HCT116 (cell line): ENCODE data around the gene MAMSTR. TPM values are rescaled to one million over a fixed set of nuclear protein-coding genes. Genes with fewer than 3 reads are reported as not detected.

ENCODE experiments used
- ATAC-seq: fragments of 200-7000 bp; cut with Tn5 transposase; 2 replicates; pipeline ENCODE4 v1.9.1; 2020; ENCODE audit warnings: mild to moderate bottlenecking, moderate library complexity
- BruUV-seq: library from RNA; stranded (reverse); fragments of 400-500 nt; replicated peaks from 2 replicates; lab custom pipeline; 2021; lab: Mats Ljungman, UMichigan
- CTCF ChIA-PET: fragments of 300-600 bp; sonication (Branson Sonifier 250); formaldehyde crosslinking; loops from one replicate; lab custom pipeline; 2021; ENCODE audit warnings: antibody characterized with exemption; lab: Charles Lee
- POLR2A ChIA-PET: fragments of 300-600, 350-600 bp; sonication (Branson Sonifier 250); formaldehyde crosslinking; loops from one replicate; lab custom pipeline; 2021; ENCODE audit warnings: antibody characterized with exemption; lab: Charles Lee
- RAD21 ChIA-PET, 2 experiments: fragments of 300-600 bp; sonication (Branson Sonifier 250); formaldehyde crosslinking; loops; one replicate each; lab custom pipeline; 2023; ENCODE audit warnings: low total read pairs in 2 of 2; ENCODE audit not compliant: uncharacterized antibody in 2 of 2, unreplicated experiment in 2 of 2, low non-redundant PET in 1 of 2; lab: Charles Lee
- DNase-seq: peaks from one replicate; pipeline ENCODE4 v3.0.0-alpha.2; 2010; ENCODE audit warnings: low read depth, low spot score
- H2AFZ ChIP-seq: fragments of 200-600 bp; shearing (Covaris generic), sonication (generic); 2 replicates; pipeline ENCODE4 v1.6.1; 2017; ENCODE audit warnings: low read depth, mixed run types, mixed read lengths, antibody characterized with exemption, low read length; ENCODE audit not compliant: poor library complexity, severe bottlenecking
- H3K27ac ChIP-seq: 2 replicates; pipeline ENCODE4 v1.5.1; 2012; ENCODE audit warnings: low read depth, low read length
- H3K27me3 ChIP-seq: fragments of 200-600 bp; sonication (generic); 2 replicates; pipeline ENCODE4 v1.6.1; 2016; ENCODE audit warnings: mixed run types, low read length, mixed read lengths; ENCODE audit not compliant: insufficient read depth
- H3K36me3 ChIP-seq, 2 experiments: fragments of 200-500 bp in 1 of 2; fragments of 200-600 bp in 1 of 2; sonication (Bioruptor generic) in 1 of 2; sonication (generic) in 1 of 2; 2 replicates each; pipeline versions ENCODE4 v1.5.1 to v1.6.1; 2014 to 2016; ENCODE audit warnings: low read length in 2 of 2, inconsistent platforms in 1 of 2, mixed read lengths in 1 of 2, mixed run types in 1 of 2; ENCODE audit not compliant: insufficient read depth in 2 of 2, control insufficient read depth in 1 of 2
- H3K4me1 ChIP-seq, 2 experiments: fragments of 200-600 bp in 1 of 2; sonication (generic) in 1 of 2; 2 replicates each; pipeline versions ENCODE4 v1.5.1 to v1.6.1; 2012 to 2017; ENCODE audit warnings: low read length in 2 of 2, inconsistent platforms in 1 of 2, mild to moderate bottlenecking in 1 of 2, mixed read lengths in 1 of 2, mixed run types in 1 of 2, moderate library complexity in 1 of 2; ENCODE audit not compliant: insufficient read depth in 2 of 2, control insufficient read depth in 1 of 2
- H3K4me2 ChIP-seq: fragments of 200-600 bp; sonication (generic); 2 replicates; pipeline ENCODE4 v1.6.1; 2017; ENCODE audit warnings: mixed run types, low read length, mixed read lengths
- H3K4me3 ChIP-seq, 2 experiments: fragments of 200-600 bp in 1 of 2; sonication (generic) in 1 of 2; replicated peaks in 1 of 2; 2 replicates each; pipeline ENCODE4 v1.5.1; 2011 to 2016; ENCODE audit warnings: low read length in 2 of 2, control low read depth in 1 of 2, low read depth in 1 of 2, mild to moderate bottlenecking in 1 of 2, mixed read lengths in 1 of 2, mixed run types in 1 of 2
- H3K79me2 ChIP-seq: fragments of 200-600 bp; sonication (generic); 2 replicates; pipeline ENCODE4 v1.6.1; 2017; ENCODE audit warnings: mild to moderate bottlenecking, mixed run types, low read length, moderate library complexity, mixed read lengths; ENCODE audit not compliant: insufficient read depth
- H3K9ac ChIP-seq: fragments of 200-600 bp; sonication (generic); 2 replicates; pipeline ENCODE4 v1.6.1; 2016; ENCODE audit warnings: low read length, mixed read lengths
- H3K9me2 ChIP-seq: fragments of 200-600 bp; sonication (generic), shearing (Covaris generic); 2 replicates; pipeline ENCODE4 v1.6.1; 2017; ENCODE audit warnings: mixed run types, mild to moderate bottlenecking, moderate library complexity; ENCODE audit not compliant: insufficient read depth
- H3K9me3 ChIP-seq, 2 experiments: fragments of 200-500 bp in 1 of 2; fragments of 200-600 bp in 1 of 2; sonication (Bioruptor generic) in 1 of 2; sonication (generic) in 1 of 2; 2 replicates each; pipeline ENCODE4 v1.6.1; 2014 to 2017; ENCODE audit warnings: low read length in 2 of 2, mixed read lengths in 2 of 2, inconsistent platforms in 1 of 2, low read depth in 1 of 2, mild to moderate bottlenecking in 1 of 2, mixed run types in 1 of 2, moderate library complexity in 1 of 2; ENCODE audit not compliant: control insufficient read depth in 1 of 2, insufficient read depth in 1 of 2
- H4K20me1 ChIP-seq: fragments of 200-600 bp; sonication (generic), shearing (Covaris generic); 2 replicates; pipeline ENCODE4 v1.6.1; 2017; ENCODE audit warnings: mixed run types, mild to moderate bottlenecking, moderate library complexity; ENCODE audit not compliant: insufficient read depth
- ATF3 ChIP-seq: IDR thresholded peaks from 2 replicates; pipeline ENCODE4 v1.6.1; 2012
- CTCF ChIP-seq, 3 experiments: fragments of 200-600 bp in 1 of 3; sonication (generic) in 1 of 3; IDR thresholded peaks in 2 of 3; conservative IDR thresholded peaks in 1 of 3; 2 replicates each; pipeline ENCODE4 v1.5.1; 2012 to 2017; ENCODE audit warnings: low read depth in 2 of 3, low read length in 2 of 3, antibody characterized with exemption in 1 of 3, borderline replicate concordance in 1 of 3, control low read depth in 1 of 3, mild to moderate bottlenecking in 1 of 3, mixed read lengths in 1 of 3, mixed run types in 1 of 3, moderate library complexity in 1 of 3; ENCODE audit not compliant: insufficient read depth in 1 of 3
- EGR1 ChIP-seq: IDR thresholded peaks from 2 replicates; pipeline ENCODE4 v1.6.1; 2012; ENCODE audit warnings: low read depth
- EZH2 ChIP-seq: fragments of 200-600 bp; sonication (generic); IDR thresholded peaks from 2 replicates; pipeline ENCODE4 v1.6.1; 2017; ENCODE audit warnings: antibody characterized with exemption, mixed run types
- EZH2phosphoT487 ChIP-seq: fragments of 200-600 bp; IDR thresholded peaks from 2 replicates; pipeline ENCODE4 v1.6.1; 2018; ENCODE audit warnings: antibody characterized with exemption, borderline replicate concordance
- FOSL1 ChIP-seq: IDR thresholded peaks from 2 replicates; pipeline ENCODE4 v1.6.1; 2012; ENCODE audit warnings: low read depth
- MAX ChIP-seq: IDR thresholded peaks from 2 replicates; pipeline ENCODE4 v1.6.1; 2012
- POLR2AphosphoS5 ChIP-seq: IDR thresholded peaks from 2 replicates; pipeline ENCODE4 v1.6.1; 2011; ENCODE audit warnings: mild to moderate bottlenecking, low read depth, low read length, moderate library complexity
- RAD21 ChIP-seq: IDR thresholded peaks from 2 replicates; pipeline ENCODE4 v1.6.1; 2012; ENCODE audit warnings: low read depth, mild to moderate bottlenecking
- SIN3A ChIP-seq: IDR thresholded peaks from 2 replicates; pipeline ENCODE4 v1.6.1; 2012; ENCODE audit warnings: low read depth
- SP1 ChIP-seq: IDR thresholded peaks from 2 replicates; pipeline ENCODE4 v1.6.1; 2012; ENCODE audit warnings: low read depth
- SRF ChIP-seq: IDR thresholded peaks from 2 replicates; pipeline ENCODE4 v1.6.1; 2012; ENCODE audit warnings: low read depth
- TCF7L2 ChIP-seq: IDR thresholded peaks from 2 replicates; pipeline ENCODE4 v1.7.0; 2011; ENCODE audit warnings: borderline replicate concordance, inconsistent platforms; ENCODE audit not compliant: insufficient read depth, insufficient read length; ENCODE audit errors: extremely low read depth
- YY1 ChIP-seq: IDR thresholded peaks from 2 replicates; pipeline ENCODE4 v1.6.1; 2011; ENCODE audit warnings: low read length, low read depth, moderate library complexity, mild to moderate bottlenecking; ENCODE audit not compliant: insufficient replicate concordance; ENCODE audit errors: extremely low read depth
- ZBTB33 ChIP-seq: IDR thresholded peaks from 2 replicates; pipeline ENCODE4 v1.6.1; 2011; ENCODE audit warnings: mild to moderate bottlenecking, low read length, moderate library complexity; ENCODE audit not compliant: insufficient replicate concordance; ENCODE audit errors: extremely low read depth
- ZFX ChIP-seq: fragments of 450-650 bp; IDR thresholded peaks from 2 replicates; pipeline ENCODE4 v1.6.1; 2017
- ZNF274 ChIP-seq: fragments of 200-500 bp; sonication (Bioruptor generic); IDR thresholded peaks from 2 replicates; pipeline ENCODE4 v1.6.1; 2014; ENCODE audit warnings: mild to moderate bottlenecking, low read depth, low read length, inconsistent platforms
- intact Hi-C: fragments of 100-400 bp; cut with micrococcal nuclease; formaldehyde crosslinking; loops from 2 replicates; pipeline ENCODE4 v1.10.0; 2022
- total RNA-seq: library from RNA; stranded (reverse); gene quantifications from one replicate; pipeline ENCODE4 v1.2.1, GENCODE V29; 2021; ENCODE audit not compliant: unreplicated experiment

Gene MAMSTR
- total RNA-seq, 1 experiment from 2014 or later = 1.3 TPM

GRCh38 chr19:48668761-48669160 is 50.8 kb downstream of the MAMSTR start:
- Histone ChIP-seq H3K79me2 (no peaks in the 10 kb centered on the region), H3K4me3 (no peak overlapping the region), H3K9me2 (no peaks in the 10 kb centered on the region), H3K4me1 (no peaks in the 10 kb centered on the region), H2AFZ (no peak overlapping the region), H3K4me2 (no peak overlapping the region), H3K27ac (no peak overlapping the region), H4K20me1 (no peaks in the 10 kb centered on the region), H3K27me3 (no peaks in the 10 kb centered on the region)
- ATAC-seq (no peak), DNase-seq (no peak)
- intact Hi-C loops = no loop called here
- BruUV-seq = no TSS peak
- TF ChIP-seq ZNF274 = no peak
- TF ChIP-seq SRF = no peak
- TF ChIP-seq ZFX = no peak
- no peak for TF ChIP-seq SP1
- TF ChIP-seq POLR2AphosphoS5 = no peak
- TF ChIP-seq FOSL1 = no peak
- TF ChIP-seq EGR1 = no peak
- TF ChIP-seq SIN3A = no peak
- no peak for TF ChIP-seq EZH2
- TF ChIP-seq, all 23 proteins: peak for 0
- CTCF ChIA-PET = no interaction called here
- POLR2A ChIA-PET = no interaction called here
- H3K36me3 ChIP-seq = no peaks in the 10 kb centered on the region
- RAD21 ChIA-PET = no interaction called here
- H3K9me3 ChIP-seq = no peaks in the 10 kb centered on the region
- H3K9ac ChIP-seq = no peak overlapping the region

GRCh38 chr19:48668332-48668731 is 51.2 kb downstream of the MAMSTR start:
- Histone ChIP-seq H2AFZ (no peak overlapping the region), H3K4me1 (no peaks in the 10 kb centered on the region), H3K79me2 (no peaks in the 10 kb centered on the region), H3K9me2 (no peaks in the 10 kb centered on the region), H3K27ac (no peak overlapping the region), H3K4me2 (no peak overlapping the region), H3K9me3 (no peaks in the 10 kb centered on the region), H3K4me3 (no peak overlapping the region), H3K36me3 (no peaks in the 10 kb centered on the region), H3K27me3 (no peaks in the 10 kb centered on the region), H4K20me1 (no peaks in the 10 kb centered on the region), H3K9ac (no peak overlapping the region)
- CTCF ChIA-PET = no interaction called here
- BruUV-seq = no TSS peak
- RAD21 ChIA-PET = no interaction called here
- intact Hi-C loops = no loop called here
- ATAC-seq = no peak
- TF ChIP-seq YY1 (no peak), TCF7L2 (no peak), ZNF274 (no peak), ATF3 (no peak), SIN3A (no peak), EZH2phosphoT487 (no peak), CTCF (IDR thresholded peaks at IDR 0.05 in 2 of 3, conservative IDR thresholded peaks at IDR 0.05 in 1 of 3; ENCODE audit: borderline replicate concordance in 1 of 3, insufficient read depth in 1 of 3, low read depth in 2 of 3, low read length in 2 of 3) (no peak), RAD21 (no peak), SP1 (no peak), MAX (no peak), ZBTB33 (no peak)
- no peak for DNase-seq
- POLR2A ChIA-PET = no interaction called here
